Mucosa of rectum (tissue), 2 donors: ENCODE results near the gene ZNF879.

Experiments
- H3K27ac ChIP-seq, 2 donors: one replicate each; pipeline ENCODE4 v1.7.0; 2013; ENCODE audit warnings: inconsistent platforms in 2 of 2, low read depth in 2 of 2, low read length in 2 of 2
- H3K27me3 ChIP-seq, 2 donors: one replicate each; pipeline ENCODE4 v1.7.0; 2013; ENCODE audit warnings: low read length in 2 of 2; ENCODE audit not compliant: control insufficient read depth in 2 of 2, insufficient read depth in 2 of 2
- H3K36me3 ChIP-seq, 2 donors: one replicate each; pipeline ENCODE4 v1.7.0; 2013; ENCODE audit warnings: low read length in 2 of 2; ENCODE audit not compliant: control insufficient read depth in 2 of 2, insufficient read depth in 2 of 2
- H3K4me1 ChIP-seq, 2 donors: one replicate each; pipeline ENCODE4 v1.7.0; 2013; ENCODE audit warnings: low read length in 2 of 2, mild to moderate bottlenecking in 1 of 2; ENCODE audit not compliant: control insufficient read depth in 2 of 2, insufficient read depth in 2 of 2
- H3K4me3 ChIP-seq, 2 donors: one replicate each; pipeline ENCODE4 v1.7.0; 2013; ENCODE audit warnings: low read length in 2 of 2
- H3K9ac ChIP-seq, 2 donors: one replicate each; pipeline ENCODE4 v1.7.0; 2013; ENCODE audit warnings: low read length in 2 of 2, low read depth in 1 of 2, mild to moderate bottlenecking in 1 of 2
- H3K9me3 ChIP-seq, 2 donors: one replicate each; pipeline ENCODE4 v1.7.0; 2013; ENCODE audit warnings: low read length in 2 of 2; ENCODE audit not compliant: control insufficient read depth in 2 of 2
- donor health status: healthy.
- donor health status: Normal muscosa, but diverticular disease.

ZNF879 gene

GRCh38 chr5:179023528-179024189, at the start of gene ZNF879:
TSS of gene ZNF879 (plus strand) at chr5:179023804. CDS start at chr5:179025005, 1,201 bp downstream.
- peaks cover 19 to 22% of the 10 kb centered on the region in 2 donors for H3K36me3 ChIP-seq
- no peaks in the 10 kb centered on the region for H3K27me3 ChIP-seq
- peak within 1 kb of the TSS; percentile 78 to 81 for H3K27ac ChIP-seq
- H3K4me1 ChIP-seq: no peaks in the 10 kb centered on the region
- peak within 1 kb of the TSS; percentile 76 to 86 for H3K4me3 ChIP-seq
- H3K9me3 ChIP-seq: peaks cover 16 to 17% of the 10 kb centered on the region in 2 donors
- peak within 1 kb of the TSS; percentile 27 to 75 for H3K9ac ChIP-seq

- no peaks in the 10 kb centered on the region for H3K27me3 ChIP-seq
- H3K9me3 ChIP-seq: peaks cover 11 to 14% of the 10 kb centered on the region in 2 donors
- no peak overlapping the region for H3K27ac ChIP-seq
- no peaks in the 10 kb centered on the region for H3K36me3 ChIP-seq
- no peak overlapping the region for H3K4me3 ChIP-seq
- H3K4me1 ChIP-seq: no peaks in the 10 kb centered on the region
- no peak overlapping the region for H3K9ac ChIP-seq
Observed at GRCh38 chr5:178981381-178981780, 42.2 kb upstream of the ZNF879 start.

- Histone ChIP-seq H3K4me3 (no peak overlapping the region), H3K27me3 (no peaks in the 10 kb centered on the region), H3K27ac (no peak overlapping the region), H3K4me1 (no peaks in the 10 kb centered on the region), H3K9me3 (peaks cover 6 to 10% of the 10 kb centered on the region in 2 donors), H3K36me3 (no peaks in the 10 kb centered on the region), H3K9ac (no peak overlapping the region)
Observed at GRCh38 chr5:178982941-178983340, 40.7 kb upstream of the ZNF879 start.

- no peak overlapping the region for H3K4me3 ChIP-seq
- H3K9me3 ChIP-seq: peaks cover 6 to 9% of the 10 kb centered on the region in 2 donors
- H3K36me3 ChIP-seq: no peaks in the 10 kb centered on the region
- no peak overlapping the region for H3K9ac ChIP-seq
- H3K27me3 ChIP-seq: no peaks in the 10 kb centered on the region
- H3K27ac ChIP-seq: no peak overlapping the region
- no peaks in the 10 kb centered on the region for H3K4me1 ChIP-seq
Observed at GRCh38 chr5:178983728-178984127, 39.9 kb upstream of the ZNF879 start.

GRCh38 chr5:178984145-178985072, 39.2 kb upstream of the ZNF879 start:
- Histone ChIP-seq H3K9ac (no peak overlapping the region), H3K4me1 (no peaks in the 10 kb centered on the region), H3K27ac (no peak overlapping the region), H3K27me3 (no peaks in the 10 kb centered on the region), H3K4me3 (no peak overlapping the region), H3K9me3 (peaks cover 9% of the 10 kb centered on the region in 2 donors), H3K36me3 (no peaks in the 10 kb centered on the region)

GRCh38 chr5:178986326-178986960, 37.2 kb upstream of the ZNF879 start:
- Histone ChIP-seq H3K9me3 (peaks cover 10 to 14% of the 10 kb centered on the region in 2 donors), H3K36me3 (no peaks in the 10 kb centered on the region), H3K4me3 (no peak overlapping the region), H3K27ac (no peak overlapping the region), H3K27me3 (no peaks in the 10 kb centered on the region), H3K9ac (no peak overlapping the region), H3K4me1 (no peaks in the 10 kb centered on the region)

GRCh38 chr5:178988436-178989220, 35.0 kb upstream of the ZNF879 start:
- Histone ChIP-seq H3K27me3 (no peaks in the 10 kb centered on the region), H3K9me3 (peaks cover 9 to 12% of the 10 kb centered on the region in 2 donors), H3K9ac (no peak overlapping the region), H3K27ac (no peak overlapping the region), H3K36me3 (no peaks in the 10 kb centered on the region), H3K4me1 (no peaks in the 10 kb centered on the region), H3K4me3 (no peak overlapping the region)

- no peaks in the 10 kb centered on the region for H3K27me3 ChIP-seq
- no peak overlapping the region for H3K27ac ChIP-seq
- H3K36me3 ChIP-seq: no peaks in the 10 kb centered on the region
- no peak overlapping the region for H3K9ac ChIP-seq
- peaks cover 7 to 12% of the 10 kb centered on the region in 2 donors for H3K9me3 ChIP-seq
- H3K4me1 ChIP-seq: no peaks in the 10 kb centered on the region
- no peak overlapping the region for H3K4me3 ChIP-seq
Observed at GRCh38 chr5:178989311-178989710, 34.3 kb upstream of the ZNF879 start.

GRCh38 chr5:178990491-178990890, 33.1 kb upstream of the ZNF879 start:
- H3K27ac ChIP-seq: no peak overlapping the region

More at GRCh38 chr5:178990491-178990890, 33.1 kb upstream of the ZNF879 start:
- Histone ChIP-seq H3K4me1 (no peaks in the 10 kb centered on the region), H3K9ac (no peak overlapping the region), H3K27me3 (no peaks in the 10 kb centered on the region), H3K4me3 (no peak overlapping the region), H3K36me3 (no peaks in the 10 kb centered on the region), H3K9me3 (peaks cover 7 to 9% of the 10 kb centered on the region in 2 donors)
